H9 (cell line): ENCODE measurements around the gene NCS1. TPM values are rescaled to one million over a fixed set of nuclear protein-coding genes. Genes with fewer than 3 reads are reported as not detected.

Experiments
- DNase-seq: peaks from one replicate; pipeline ENCODE4 v3.0.0-alpha.2; 2017
- H2AFZ ChIP-seq: one replicate; pipeline ENCODE4 v1.6.1; 2013; ENCODE audit warnings: mild to moderate bottlenecking, low read length, control low read depth, moderate library complexity
- H2AK5ac ChIP-seq: 2 replicates; pipeline ENCODE4 v1.6.1; 2013; ENCODE audit warnings: low read length, control low read depth, mixed read lengths; ENCODE audit not compliant: insufficient read length
- H2BK120ac ChIP-seq: one replicate; pipeline ENCODE4 v1.6.1; 2013; ENCODE audit warnings: low read depth, mild to moderate bottlenecking, low read length, control low read depth, inconsistent platforms; ENCODE audit not compliant: poor library complexity, severe bottlenecking
- H2BK12ac ChIP-seq: 2 replicates; pipeline ENCODE4 v1.6.1; 2013; ENCODE audit warnings: low read length, control low read depth, mixed read lengths, low read depth; ENCODE audit not compliant: insufficient read length
- H2BK15ac ChIP-seq: 2 replicates; pipeline ENCODE4 v1.6.1; 2013; ENCODE audit warnings: low read depth, low read length, control low read depth
- H2BK20ac ChIP-seq: one replicate; pipeline ENCODE4 v1.6.1; 2013; ENCODE audit warnings: low read depth, mild to moderate bottlenecking, low read length, control low read depth, inconsistent platforms; ENCODE audit not compliant: poor library complexity, severe bottlenecking
- H2BK5ac ChIP-seq: 2 replicates; pipeline ENCODE4 v1.6.1; 2013; ENCODE audit warnings: low read length, control low read depth, mixed read lengths; ENCODE audit not compliant: insufficient read length
- H3K14ac ChIP-seq: 2 replicates; pipeline ENCODE4 v1.6.1; 2013; ENCODE audit warnings: low read length, control low read depth; ENCODE audit not compliant: insufficient read depth
- H3K18ac ChIP-seq: 2 replicates; pipeline ENCODE4 v1.6.1; 2013; ENCODE audit warnings: low read depth, mild to moderate bottlenecking, mixed read lengths, low read length, control low read depth; ENCODE audit not compliant: insufficient read length
- H3K23ac ChIP-seq: 2 replicates; pipeline ENCODE4 v1.6.1; 2013; ENCODE audit warnings: low read length, control low read depth, mixed read lengths, low read depth; ENCODE audit not compliant: insufficient read length
- H3K23me2 ChIP-seq: 2 replicates; pipeline ENCODE4 v1.6.1; 2013; ENCODE audit warnings: low read depth, mild to moderate bottlenecking, mixed read lengths, low read length, control low read depth; ENCODE audit not compliant: insufficient read length, poor library complexity, severe bottlenecking
- H3K27ac ChIP-seq: 2 replicates; pipeline ENCODE4 v1.5.1; 2013; ENCODE audit warnings: low read length, control low read depth, mixed read lengths, low read depth; ENCODE audit not compliant: insufficient read length
- H3K27me3 ChIP-seq: 2 replicates; pipeline ENCODE4 v1.6.1; 2013; ENCODE audit warnings: low read length, control low read depth, inconsistent platforms; ENCODE audit not compliant: insufficient read depth
- H3K4ac ChIP-seq: 2 replicates; pipeline ENCODE4 v1.6.1; 2013; ENCODE audit warnings: low read depth, mild to moderate bottlenecking, control low read depth, inconsistent platforms, low read length, moderate library complexity
- H3K4me1 ChIP-seq: 2 replicates; pipeline ENCODE4 v1.6.1; 2013; ENCODE audit warnings: low read length, control low read depth, inconsistent platforms; ENCODE audit not compliant: insufficient read depth
- H3K4me2 ChIP-seq: 2 replicates; pipeline ENCODE4 v1.6.1; 2013; ENCODE audit warnings: low read length, control low read depth, mixed read lengths; ENCODE audit not compliant: insufficient read length, insufficient read depth
- H3K56ac ChIP-seq: 2 replicates; pipeline ENCODE4 v1.6.1; 2013; ENCODE audit warnings: low read depth, mild to moderate bottlenecking, mixed read lengths, low read length, control low read depth; ENCODE audit not compliant: insufficient read length
- H3K79me1 ChIP-seq: 2 replicates; pipeline ENCODE4 v1.6.1; 2013; ENCODE audit warnings: low read depth, mild to moderate bottlenecking, moderate library complexity, low read length, control low read depth, inconsistent platforms; ENCODE audit not compliant: insufficient read depth, poor library complexity, severe bottlenecking
- H3K79me2 ChIP-seq: 2 replicates; pipeline ENCODE4 v1.6.1; 2013; ENCODE audit warnings: low read length, control low read depth, inconsistent platforms; ENCODE audit not compliant: insufficient read depth
- H3K9ac ChIP-seq: 2 replicates; pipeline ENCODE4 v1.6.1; 2013; ENCODE audit warnings: low read length, control low read depth, mixed read lengths; ENCODE audit not compliant: insufficient read length; ENCODE audit errors: extremely low read depth
- H3K9me3 ChIP-seq: one replicate; pipeline ENCODE4 v1.6.1; 2013; ENCODE audit warnings: low read depth, low read length, inconsistent platforms; ENCODE audit not compliant: control insufficient read depth
- H3T11ph ChIP-seq: one replicate; pipeline ENCODE4 v1.6.1; 2013; ENCODE audit warnings: mild to moderate bottlenecking, low read length, control low read depth, inconsistent platforms
- H4K20me1 ChIP-seq: one replicate; pipeline ENCODE4 v1.6.1; 2013; ENCODE audit not compliant: control insufficient read depth, insufficient read length, insufficient read depth
- H4K5ac ChIP-seq: 2 replicates; pipeline ENCODE4 v1.6.1; 2013; ENCODE audit warnings: low read depth, mild to moderate bottlenecking, mixed read lengths, low read length, control low read depth; ENCODE audit not compliant: insufficient read length
- H4K8ac ChIP-seq: replicated peaks from 2 replicates; pipeline ENCODE4 v1.6.1; 2013; ENCODE audit warnings: low read length, control low read depth, mixed read lengths, low read depth; ENCODE audit not compliant: insufficient read length
- H4K91ac ChIP-seq: 2 replicates; pipeline ENCODE4 v1.6.1; 2013; ENCODE audit warnings: low read depth, mild to moderate bottlenecking, moderate library complexity, mixed read lengths, low read length, control low read depth; ENCODE audit not compliant: insufficient read length
- H3K27ac Mint-ChIP-seq, 3 experiments: 2 replicates in 2 of 3; 3 replicates in 1 of 3; pipeline ENCODE4 v1.8.0; 2020 to 2021; ENCODE audit warnings: mixed read lengths in 3 of 3, mild to moderate bottlenecking in 1 of 3, moderate library complexity in 1 of 3
- H3K27me3 Mint-ChIP-seq: 2 replicates; pipeline ENCODE4 v1.8.0; 2021; ENCODE audit warnings: low read depth, mild to moderate bottlenecking, moderate library complexity, mixed read lengths
- H3K36me3 Mint-ChIP-seq, 3 experiments: 2 replicates in 2 of 3; 3 replicates in 1 of 3; pipeline ENCODE4 v1.8.0; 2020 to 2021; ENCODE audit warnings: low read depth in 3 of 3, mixed read lengths in 3 of 3; ENCODE audit not compliant: insufficient read depth in 1 of 3
- H3K4me1 Mint-ChIP-seq, 2 experiments: 2 replicates each; pipeline ENCODE4 v1.8.0; 2020; ENCODE audit warnings: mixed read lengths in 2 of 2
- H3K4me3 Mint-ChIP-seq, 2 experiments: 2 replicates in 1 of 2; 3 replicates in 1 of 2; pipeline ENCODE4 v1.8.0; 2020 to 2021; ENCODE audit warnings: mild to moderate bottlenecking in 2 of 2, mixed read lengths in 2 of 2, moderate library complexity in 1 of 2
- H3K9me3 Mint-ChIP-seq, 2 experiments: 2 replicates in 1 of 2; 3 replicates in 1 of 2; pipeline ENCODE4 v1.8.0; 2020; ENCODE audit warnings: mild to moderate bottlenecking in 2 of 2, mixed read lengths in 2 of 2, moderate library complexity in 1 of 2
- CTCF ChIP-seq: fragments of 200-600 bp; sonication (generic); conservative IDR thresholded peaks from 3 replicates; pipeline ENCODE4 v1.8.0; 2021; ENCODE audit warnings: antibody characterized with exemption, mild to moderate bottlenecking
- WGBS: extraction: QIAGEN DNeasy Blood & Tissue Kit; methylation state at CpG from one replicate; pipeline ENCODE4 v1.1.7; 2013; ENCODE audit warnings: missing lambda C conversion rate, low lambda C conversion rate, mixed read lengths; ENCODE audit not compliant: insufficient read length; ENCODE audit errors: extremely low coverage; 5-methylcytosine and 5-hydroxymethylcytosine counted together
- total RNA-seq: library from RNA; stranded (reverse); gene quantifications from 2 replicates; pipeline ENCODE4 v1.2.1, GENCODE V29; 2021

The NCS1 gene
- total RNA-seq, 1 experiment from 2014 or later, result 38.1 TPM

GRCh38 chr9:130240410-130241197 is 68.4 kb downstream of the NCS1 start:
- whole genome bisulfite sequencing, result no CpG with 5 or more reads among the region's 5 CpGs
- H3K4me2 ChIP-seq, result no peak overlapping the region
- no peak overlapping the region for H2AFZ ChIP-seq
- no peaks in the 10 kb centered on the region for H3K79me2 ChIP-seq
- no peak overlapping the region for H2BK20ac ChIP-seq
- H3K27ac Mint-ChIP-seq, result no peak overlapping the region
- H3K9me3 Mint-ChIP-seq, result no peaks in the 10 kb centered on the region
- H3K4me3 Mint-ChIP-seq, result no peak overlapping the region; a peak in 1 of 5 replicates
- H3K4ac ChIP-seq, result no peak overlapping the region
- no peak overlapping the region for H3K56ac ChIP-seq
- no peak overlapping the region for H3K27ac ChIP-seq
- H3K23me2 ChIP-seq, result no peaks in the 10 kb centered on the region
- H3K79me1 ChIP-seq, result no peaks in the 10 kb centered on the region
- TF ChIP-seq CTCF, result no peak
- H2AK5ac ChIP-seq, result no peak overlapping the region
- no peaks in the 10 kb centered on the region for H4K20me1 ChIP-seq
- H4K91ac ChIP-seq, result no peak overlapping the region
- H4K5ac ChIP-seq, result no peak overlapping the region
- no peak overlapping the region for H3K23ac ChIP-seq
- peak; percentile 72 for DNase-seq
- H3K9me3 ChIP-seq, result no peaks in the 10 kb centered on the region
- no peak overlapping the region for H4K8ac ChIP-seq
- no peak overlapping the region for H3K9ac ChIP-seq
- H3K14ac ChIP-seq, result no peak overlapping the region
- H2BK12ac ChIP-seq, result no peak overlapping the region
- no peak overlapping the region for H3T11ph ChIP-seq
- H3K27me3 ChIP-seq, result no peaks in the 10 kb centered on the region
- no peaks in the 10 kb centered on the region for H3K4me1 ChIP-seq
- H2BK15ac ChIP-seq, result no peak overlapping the region
- H3K36me3 Mint-ChIP-seq, result no peaks in the 10 kb centered on the region
- no peak overlapping the region for H2BK5ac ChIP-seq
- H3K4me1 Mint-ChIP-seq, result peaks cover 20 to 46% of the 10 kb centered on the region in 2 experiments
- peaks cover 6% of the 10 kb centered on the region for H3K27me3 Mint-ChIP-seq
- H2BK120ac ChIP-seq, result no peak overlapping the region
- H3K18ac ChIP-seq, result no peak overlapping the region
